ENCODE results near the gene STOX1.
"Not testable (repeated sequence)": the region's sequence is repeated elsewhere in the genome, so short reads cannot be mapped to it uniquely, and the experiment has no call there.

The STOX1 gene

DNA sequence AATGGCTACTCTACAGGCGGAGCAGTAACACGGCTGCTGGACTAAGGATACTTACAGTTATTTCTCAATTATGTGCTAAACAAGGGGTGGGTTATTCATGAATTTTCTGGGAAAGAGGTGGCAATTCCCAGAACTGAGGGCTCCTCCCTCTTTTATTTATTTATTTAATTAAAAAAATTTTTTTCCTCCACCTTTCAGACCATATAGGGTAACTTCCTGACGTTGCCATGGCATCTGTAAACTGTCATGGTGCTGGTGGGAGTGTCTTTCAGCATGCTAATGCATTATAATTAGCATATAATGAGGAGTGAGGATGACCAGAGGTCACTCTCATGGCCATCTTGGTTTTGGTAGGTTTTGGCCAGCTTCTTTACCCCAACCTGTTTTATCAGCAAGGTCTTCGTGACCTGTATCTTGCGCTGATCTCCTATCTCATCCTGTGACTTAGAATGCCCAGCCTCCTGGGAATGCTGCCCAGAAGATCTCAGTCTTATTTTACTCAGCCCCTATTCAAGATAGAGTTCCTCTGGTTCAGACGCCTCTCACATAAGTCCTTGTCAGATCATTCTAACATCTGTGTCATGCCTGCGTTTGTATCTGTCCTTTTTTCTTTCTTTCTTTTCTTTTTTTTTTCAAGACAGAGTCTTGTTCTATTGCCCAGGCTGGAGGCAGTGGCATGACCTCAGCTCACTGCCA, 15.9 kb upstream of the STOX1 start:
- no peaks in the 10 kb centered on the region for H3K36me3 ChIP-seq
- TF ChIP-seq, protein P1, sequence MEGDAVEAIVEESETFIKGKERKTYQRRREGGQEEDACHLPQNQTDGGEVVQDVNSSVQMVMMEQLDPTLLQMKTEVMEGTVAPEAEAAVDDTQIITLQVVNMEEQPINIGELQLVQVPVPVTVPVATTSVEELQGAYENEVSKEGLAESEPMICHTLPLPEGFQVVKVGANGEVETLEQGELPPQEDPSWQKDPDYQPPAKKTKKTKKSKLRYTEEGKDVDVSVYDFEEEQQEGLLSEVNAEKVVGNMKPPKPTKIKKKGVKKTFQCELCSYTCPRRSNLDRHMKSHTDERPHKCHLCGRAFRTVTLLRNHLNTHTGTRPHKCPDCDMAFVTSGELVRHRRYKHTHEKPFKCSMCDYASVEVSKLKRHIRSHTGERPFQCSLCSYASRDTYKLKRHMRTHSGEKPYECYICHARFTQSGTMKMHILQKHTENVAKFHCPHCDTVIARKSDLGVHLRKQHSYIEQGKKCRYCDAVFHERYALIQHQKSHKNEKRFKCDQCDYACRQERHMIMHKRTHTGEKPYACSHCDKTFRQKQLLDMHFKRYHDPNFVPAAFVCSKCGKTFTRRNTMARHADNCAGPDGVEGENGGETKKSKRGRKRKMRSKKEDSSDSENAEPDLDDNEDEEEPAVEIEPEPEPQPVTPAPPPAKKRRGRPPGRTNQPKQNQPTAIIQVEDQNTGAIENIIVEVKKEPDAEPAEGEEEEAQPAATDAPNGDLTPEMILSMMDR (IDR thresholded peaks at IDR 0.05; ENCODE audit: low read depth, low read length) = no peak
- H3K27me3 ChIP-seq (ENCODE audit: insufficient read depth, low read depth, severe bottlenecking) = no peaks in the 10 kb centered on the region
- H3K4me3 ChIP-seq (ENCODE audit: low read depth, low read length) = no peak overlapping the region
- DNase-seq = no peak
- no peak overlapping the region for H3K27ac ChIP-seq
- no peaks in the 10 kb centered on the region for H3K9me3 ChIP-seq (ENCODE audit: severe bottlenecking)

DNA sequence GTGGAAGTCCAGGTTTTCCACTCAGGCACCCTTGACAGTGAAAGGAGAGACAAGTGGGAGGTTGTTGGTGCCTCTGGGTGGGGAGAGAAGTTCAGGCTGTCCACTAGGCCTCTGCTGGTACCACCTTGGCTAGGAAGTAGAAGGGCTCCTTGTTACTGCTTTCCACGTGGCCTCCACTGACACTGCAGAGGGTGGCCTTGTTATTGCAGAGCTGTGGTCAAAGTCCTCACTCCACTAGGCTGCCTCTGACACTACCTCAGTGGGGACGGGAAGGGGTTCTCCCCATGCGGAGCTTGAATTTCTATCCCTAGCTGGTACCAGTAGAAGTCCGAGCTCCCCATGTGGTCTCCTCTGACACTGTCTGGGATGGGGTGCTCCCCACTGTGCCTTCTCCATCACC, 14.9 kb upstream of the STOX1 start:
- Histone ChIP-seq H3K27me3 (ENCODE audit: insufficient read depth, low read depth, severe bottlenecking) (no peaks in the 10 kb centered on the region), H3K9me3 (ENCODE audit: severe bottlenecking) (no peaks in the 10 kb centered on the region), H3K27ac (no peak overlapping the region), H3K36me3 (no peaks in the 10 kb centered on the region), H3K4me3 (ENCODE audit: low read depth, low read length) (no peak overlapping the region)
- no peak for DNase-seq
- TF ChIP-seq, protein P1 (IDR thresholded peaks at IDR 0.05; ENCODE audit: low read depth, low read length) = no peak

DNA sequence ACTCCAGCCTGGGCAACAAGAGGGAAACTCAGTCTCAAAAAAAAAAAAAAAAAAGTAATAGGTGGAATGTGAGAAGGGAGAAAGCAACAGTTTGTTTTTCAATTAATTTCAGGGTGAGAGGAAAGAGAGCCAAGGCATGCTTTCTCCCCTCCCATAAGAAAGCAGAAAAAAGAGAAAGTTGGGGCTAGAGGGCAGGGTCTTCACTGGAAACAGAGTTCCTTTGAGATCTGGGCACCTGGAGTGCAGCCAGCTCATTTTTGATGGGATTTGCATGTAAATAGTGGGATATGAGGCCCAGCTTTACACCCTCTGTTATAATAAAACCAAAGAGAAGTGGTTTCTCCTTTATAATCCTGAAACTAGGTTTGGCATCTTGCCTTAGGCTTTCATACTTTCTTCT, 13.8 kb upstream of the STOX1 start:
- Histone ChIP-seq H3K36me3 (no peaks in the 10 kb centered on the region), H3K4me3 (ENCODE audit: low read depth, low read length) (no peak overlapping the region), H3K27ac (no peak overlapping the region), H3K9me3 (ENCODE audit: severe bottlenecking) (no peaks in the 10 kb centered on the region), H3K27me3 (ENCODE audit: insufficient read depth, low read depth, severe bottlenecking) (no peaks in the 10 kb centered on the region)
- TF ChIP-seq, protein P1 (IDR thresholded peaks at IDR 0.05; ENCODE audit: low read depth, low read length) = no peak
- no peak for DNase-seq

DNA sequence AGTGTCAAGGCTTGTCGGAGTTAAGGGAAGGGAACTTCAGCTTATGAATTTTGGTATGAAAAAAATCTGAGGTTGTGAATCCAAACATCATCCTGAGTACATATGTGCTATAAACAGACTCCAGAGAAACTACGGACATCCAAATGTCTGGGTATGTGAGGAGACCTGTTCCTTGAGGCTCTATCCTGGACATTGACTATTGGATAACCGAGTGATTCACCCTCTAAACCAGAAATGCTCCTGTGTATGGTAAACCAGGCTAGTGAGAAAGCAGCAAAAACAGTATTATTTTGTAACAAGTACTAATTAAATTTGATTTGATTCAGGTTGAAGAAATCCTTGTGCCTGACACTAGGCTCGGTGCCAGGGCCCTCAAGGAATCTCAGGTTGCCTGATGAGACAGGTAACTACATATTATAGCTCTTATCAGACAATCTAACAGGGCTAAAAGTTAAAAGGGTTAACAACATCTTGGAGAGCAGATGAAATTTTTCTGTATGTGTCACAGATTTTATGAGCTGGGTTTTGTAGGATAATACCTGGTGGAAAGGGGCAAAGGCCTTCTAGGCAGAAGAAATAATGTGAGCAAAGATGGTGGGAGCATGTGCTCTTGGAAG, 10.4 kb upstream of the STOX1 start:
- Histone ChIP-seq H3K36me3 (no peaks in the 10 kb centered on the region), H3K4me3 (ENCODE audit: low read depth, low read length) (no peak overlapping the region), H3K27ac (no peak overlapping the region), H3K27me3 (ENCODE audit: insufficient read depth, low read depth, severe bottlenecking) (no peaks in the 10 kb centered on the region), H3K9me3 (ENCODE audit: severe bottlenecking) (no peaks in the 10 kb centered on the region)
- TF ChIP-seq, protein P1 (IDR thresholded peaks at IDR 0.05; ENCODE audit: low read depth, low read length) = no peak
- DNase-seq = no peak

DNA sequence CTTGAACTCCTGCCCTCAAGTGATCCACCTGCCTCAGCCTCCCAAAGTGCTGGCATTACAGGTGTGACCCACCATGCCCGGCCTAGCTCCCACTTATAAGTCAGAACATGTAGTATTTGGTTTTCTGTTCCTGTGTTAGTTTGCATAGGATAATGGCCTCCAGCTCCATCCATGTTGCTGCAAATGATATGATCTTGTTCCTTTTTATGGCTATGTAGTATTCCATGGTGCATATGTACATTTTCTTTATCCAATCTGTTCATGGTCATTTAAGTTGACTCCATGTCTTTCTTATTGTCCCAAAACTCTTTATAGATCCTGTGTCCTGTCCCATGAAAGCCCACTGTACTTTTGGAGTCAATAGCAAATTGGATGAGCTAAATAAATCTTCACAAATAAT, 7.0 kb upstream of the STOX1 start:
- not testable (repeated sequence) for H3K9me3 ChIP-seq (ENCODE audit: severe bottlenecking); H3K36me3 ChIP-seq; H3K4me3 ChIP-seq (ENCODE audit: low read depth, low read length); H3K27ac ChIP-seq; H3K27me3 ChIP-seq (ENCODE audit: insufficient read depth, low read depth, severe bottlenecking); DNase-seq

DNA sequence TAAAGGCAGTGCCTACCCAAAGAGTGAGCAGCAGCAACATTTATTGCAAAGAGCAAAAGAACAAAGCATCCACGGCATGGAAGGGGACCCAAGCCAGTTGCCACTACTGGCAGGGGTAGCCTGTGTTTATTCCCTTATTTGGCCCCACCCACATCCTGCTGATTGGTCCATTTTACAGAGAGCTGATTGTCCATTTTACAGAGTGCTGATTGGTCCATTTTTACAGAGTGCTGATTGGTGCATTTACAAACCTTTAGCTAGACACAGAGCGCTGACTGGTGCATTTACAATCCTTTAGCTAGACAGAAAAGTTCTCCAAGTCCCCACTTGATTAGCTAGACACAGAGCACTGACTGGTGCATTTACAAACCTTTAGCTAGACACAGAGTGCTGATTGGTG, 4.7 kb upstream of the STOX1 start:
- not testable (repeated sequence) for H3K27ac ChIP-seq; H3K27me3 ChIP-seq (ENCODE audit: insufficient read depth, low read depth, severe bottlenecking); DNase-seq; H3K36me3 ChIP-seq; H3K9me3 ChIP-seq (ENCODE audit: severe bottlenecking); H3K4me3 ChIP-seq (ENCODE audit: low read depth, low read length)

DNA sequence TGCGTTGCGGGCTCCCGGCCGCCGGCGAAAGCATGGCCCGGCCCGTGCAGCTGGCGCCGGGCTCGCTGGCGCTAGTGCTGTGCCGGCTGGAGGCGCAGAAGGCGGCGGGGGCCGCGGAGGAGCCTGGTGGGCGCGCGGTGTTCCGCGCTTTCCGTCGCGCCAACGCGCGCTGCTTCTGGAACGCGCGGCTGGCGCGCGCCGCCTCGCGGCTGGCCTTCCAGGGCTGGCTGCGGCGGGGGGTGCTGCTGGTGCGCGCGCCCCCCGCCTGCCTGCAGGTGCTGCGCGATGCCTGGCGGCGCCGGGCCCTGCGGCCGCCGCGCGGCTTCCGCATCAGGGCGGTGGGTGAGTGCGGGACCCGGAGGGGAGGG, 245 bp downstream of the STOX1 start:
- H3K9me3 ChIP-seq (ENCODE audit: severe bottlenecking); H3K4me3 ChIP-seq (ENCODE audit: low read depth, low read length); H3K36me3 ChIP-seq; DNase-seq; H3K27me3 ChIP-seq (ENCODE audit: insufficient read depth, low read depth, severe bottlenecking): not testable (repeated sequence)
- peak overlapping the region; percentile 75; the same call in 1 of the 2 replicates for H3K27ac ChIP-seq

DNA sequence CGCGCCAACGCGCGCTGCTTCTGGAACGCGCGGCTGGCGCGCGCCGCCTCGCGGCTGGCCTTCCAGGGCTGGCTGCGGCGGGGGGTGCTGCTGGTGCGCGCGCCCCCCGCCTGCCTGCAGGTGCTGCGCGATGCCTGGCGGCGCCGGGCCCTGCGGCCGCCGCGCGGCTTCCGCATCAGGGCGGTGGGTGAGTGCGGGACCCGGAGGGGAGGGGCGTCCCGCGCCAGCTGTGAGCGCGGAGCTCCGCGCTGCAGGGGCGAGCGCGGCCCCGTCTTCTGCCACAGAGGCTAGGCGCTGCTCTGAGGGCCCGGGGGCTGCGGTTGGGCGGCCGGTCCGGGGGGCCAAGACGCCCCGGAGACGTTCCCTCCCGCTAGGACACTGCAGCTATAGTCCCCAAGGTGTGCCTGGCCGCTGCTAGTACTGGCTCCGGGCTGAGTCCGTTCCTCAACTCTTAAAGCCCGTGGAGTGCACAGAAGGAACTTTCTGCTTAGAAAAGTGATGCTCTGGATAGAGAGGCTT, 811 bp downstream of the STOX1 start:
- Histone ChIP-seq H3K27ac (peak overlapping the region; percentile 40; the same call in 1 of the 2 replicates), H3K4me3 (ENCODE audit: low read depth, low read length) (peak overlapping the region; percentile 50)
- DNase-seq = peak; percentile 23
- not testable (repeated sequence) for H3K36me3 ChIP-seq; H3K27me3 ChIP-seq (ENCODE audit: insufficient read depth, low read depth, severe bottlenecking); H3K9me3 ChIP-seq (ENCODE audit: severe bottlenecking)

All from WERI-Rb-1 (cell line).